GM12891 (cell line): ENCODE data around the gene OR52W1.

ENCODE experiments used
- PAX5 ChIP-seq: IDR thresholded peaks from 2 replicates; pipeline ENCODE4 v1.6.1; 2011; ENCODE audit warnings: low read length, moderate library complexity, mild to moderate bottlenecking; ENCODE audit not compliant: insufficient read depth, severe bottlenecking
- POLR2A ChIP-seq: IDR thresholded peaks from 2 replicates; pipeline ENCODE4 v1.6.1; 2011; ENCODE audit warnings: low read depth, low read length, control low read depth
- POLR2AphosphoS5 ChIP-seq: IDR thresholded peaks from 2 replicates; pipeline ENCODE4 v1.6.1; 2011; ENCODE audit warnings: low read depth, low read length, control low read depth
- POU2F2 ChIP-seq: IDR thresholded peaks from 2 replicates; pipeline ENCODE4 v1.6.1; 2011; ENCODE audit warnings: low read depth, mild to moderate bottlenecking, control low read depth, low read length, moderate library complexity
- SPI1 ChIP-seq: IDR thresholded peaks from 2 replicates; pipeline ENCODE4 v1.6.1; 2011; ENCODE audit warnings: low read depth, low read length, control low read depth
- TAF1 ChIP-seq: IDR thresholded peaks from 2 replicates; pipeline ENCODE4 v1.6.1; 2011; ENCODE audit warnings: low read depth, low read length, control low read depth

- TF ChIP-seq POLR2A (no peak), TAF1 (no peak), POLR2AphosphoS5 (no peak), POU2F2 (no peak), SPI1 (no peak), PAX5 (no peak)
These were observed 47.9 kb upstream of the OR52W1 start for GRCh38 chr11:6151117-6151516.
